SK-N-SH treated with all-trans-retinoic acid at 6 μM for 48 hours (cell line): ENCODE data around the gene FNDC4.

Source experiments
- CSDC2 ChIP-seq: fragments of 250-450 bp; sonication (Bioruptor Pico); IDR thresholded peaks from 2 replicates; pipeline ENCODE4 v1.5.0; 2020; ENCODE audit warnings: mild to moderate bottlenecking, moderate library complexity
- OSR1 ChIP-seq: fragments of 250-450 bp; sonication (Bioruptor Pico); IDR thresholded peaks from 2 replicates; pipeline ENCODE4 v1.8.0; 2022; ENCODE audit warnings: moderate library complexity, mild to moderate bottlenecking, inconsistent platforms
- RARB ChIP-seq: fragments of 250-450 bp; sonication (Bioruptor Pico); IDR thresholded peaks from 2 replicates; pipeline ENCODE4 v1.8.0; 2021; ENCODE audit warnings: mild to moderate bottlenecking, moderate library complexity
- SNAI2 ChIP-seq: fragments of 250-450 bp; sonication (Bioruptor Pico); IDR thresholded peaks from 2 replicates; pipeline ENCODE4 v1.5.0; 2020; ENCODE audit warnings: mild to moderate bottlenecking, moderate library complexity
- ZFP3 ChIP-seq: fragments of 250-450 bp; sonication (Bioruptor Pico); IDR thresholded peaks from 2 replicates; pipeline ENCODE4 v1.5.0; 2020; ENCODE audit warnings: mild to moderate bottlenecking, moderate library complexity
- ZFP30 ChIP-seq: fragments of 450-650 bp; formaldehyde crosslinking; IDR thresholded peaks from 2 replicates; pipeline ENCODE4 v1.5.0; 2022; ENCODE audit warnings: mild to moderate bottlenecking, moderate library complexity
- ZNF70 ChIP-seq: fragments of 450-650 bp; formaldehyde crosslinking; IDR thresholded peaks from 2 replicates; pipeline ENCODE4 v1.5.0; 2020; ENCODE audit warnings: mild to moderate bottlenecking, moderate library complexity
- TF ChIP-seq, protein P1 (sequence below): fragments of 250-450 bp; sonication (Bioruptor Pico); IDR thresholded peaks from 2 replicates; pipeline ENCODE4 v1.8.0; 2021; ENCODE audit warnings: low read depth, mild to moderate bottlenecking, moderate library complexity, borderline replicate concordance
- TF ChIP-seq, protein P2 (sequence below): fragments of 250-450 bp; sonication (Bioruptor Pico); IDR thresholded peaks from 2 replicates; pipeline ENCODE4 v1.5.1; 2021; ENCODE audit warnings: mild to moderate bottlenecking, moderate library complexity
- TF ChIP-seq, protein P3 (sequence below): fragments of 250-450 bp; sonication (Bioruptor Pico); IDR thresholded peaks from 2 replicates; pipeline ENCODE4 v1.5.0; 2020; ENCODE audit warnings: mild to moderate bottlenecking, moderate library complexity

DNA sequence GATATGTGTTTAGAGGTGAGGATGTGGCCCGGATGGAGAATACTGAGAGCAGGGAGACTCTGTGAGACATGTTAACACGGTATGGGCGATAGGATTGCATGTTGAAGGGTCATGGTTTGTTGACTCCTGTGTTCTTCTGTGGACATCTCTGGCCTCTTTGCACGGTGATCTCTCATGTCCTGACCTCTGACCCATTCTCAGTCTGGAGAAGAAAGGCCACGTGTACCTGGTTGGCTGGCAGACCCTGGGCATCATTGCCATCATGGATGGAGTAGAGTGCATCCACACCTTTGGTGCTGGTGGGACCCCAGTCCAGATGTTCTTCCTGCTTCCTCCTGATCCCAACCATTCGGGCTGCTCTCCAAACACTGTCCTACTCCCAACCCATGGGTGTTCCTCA is 11.6 kb upstream of the FNDC4 start:
- TF ChIP-seq, protein P1, sequence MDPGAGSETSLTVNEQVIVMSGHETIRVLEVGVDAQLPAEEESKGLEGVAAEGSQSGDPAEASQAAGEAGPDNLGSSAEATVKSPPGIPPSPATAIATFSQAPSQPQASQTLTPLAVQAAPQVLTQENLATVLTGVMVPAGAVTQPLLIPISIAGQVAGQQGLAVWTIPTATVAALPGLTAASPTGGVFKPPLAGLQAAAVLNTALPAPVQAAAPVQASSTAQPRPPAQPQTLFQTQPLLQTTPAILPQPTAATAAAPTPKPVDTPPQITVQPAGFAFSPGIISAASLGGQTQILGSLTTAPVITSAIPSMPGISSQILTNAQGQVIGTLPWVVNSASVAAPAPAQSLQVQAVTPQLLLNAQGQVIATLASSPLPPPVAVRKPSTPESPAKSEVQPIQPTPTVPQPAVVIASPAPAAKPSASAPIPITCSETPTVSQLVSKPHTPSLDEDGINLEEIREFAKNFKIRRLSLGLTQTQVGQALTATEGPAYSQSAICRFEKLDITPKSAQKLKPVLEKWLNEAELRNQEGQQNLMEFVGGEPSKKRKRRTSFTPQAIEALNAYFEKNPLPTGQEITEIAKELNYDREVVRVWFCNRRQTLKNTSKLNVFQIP (CRISPR knock-in tag), result no peak
- TF ChIP-seq ZFP30 (CRISPR knock-in tag) (no peak), SNAI2 (CRISPR knock-in tag) (no peak), ZFP3 (CRISPR knock-in tag) (no peak), CSDC2 (no peak), RARB (CRISPR knock-in tag) (no peak), OSR1 (CRISPR knock-in tag) (no peak), ZNF70 (CRISPR knock-in tag) (no peak)
- TF ChIP-seq, protein P2, sequence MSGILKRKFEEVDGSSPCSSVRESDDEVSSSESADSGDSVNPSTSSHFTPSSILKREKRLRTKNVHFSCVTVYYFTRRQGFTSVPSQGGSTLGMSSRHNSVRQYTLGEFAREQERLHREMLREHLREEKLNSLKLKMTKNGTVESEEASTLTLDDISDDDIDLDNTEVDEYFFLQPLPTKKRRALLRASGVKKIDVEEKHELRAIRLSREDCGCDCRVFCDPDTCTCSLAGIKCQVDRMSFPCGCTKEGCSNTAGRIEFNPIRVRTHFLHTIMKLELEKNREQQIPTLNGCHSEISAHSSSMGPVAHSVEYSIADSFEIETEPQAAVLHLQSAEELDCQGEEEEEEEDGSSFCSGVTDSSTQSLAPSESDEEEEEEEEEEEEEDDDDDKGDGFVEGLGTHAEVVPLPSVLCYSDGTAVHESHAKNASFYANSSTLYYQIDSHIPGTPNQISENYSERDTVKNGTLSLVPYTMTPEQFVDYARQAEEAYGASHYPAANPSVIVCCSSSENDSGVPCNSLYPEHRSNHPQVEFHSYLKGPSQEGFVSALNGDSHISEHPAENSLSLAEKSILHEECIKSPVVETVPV (CRISPR knock-in tag), result no peak
- TF ChIP-seq, protein P3, sequence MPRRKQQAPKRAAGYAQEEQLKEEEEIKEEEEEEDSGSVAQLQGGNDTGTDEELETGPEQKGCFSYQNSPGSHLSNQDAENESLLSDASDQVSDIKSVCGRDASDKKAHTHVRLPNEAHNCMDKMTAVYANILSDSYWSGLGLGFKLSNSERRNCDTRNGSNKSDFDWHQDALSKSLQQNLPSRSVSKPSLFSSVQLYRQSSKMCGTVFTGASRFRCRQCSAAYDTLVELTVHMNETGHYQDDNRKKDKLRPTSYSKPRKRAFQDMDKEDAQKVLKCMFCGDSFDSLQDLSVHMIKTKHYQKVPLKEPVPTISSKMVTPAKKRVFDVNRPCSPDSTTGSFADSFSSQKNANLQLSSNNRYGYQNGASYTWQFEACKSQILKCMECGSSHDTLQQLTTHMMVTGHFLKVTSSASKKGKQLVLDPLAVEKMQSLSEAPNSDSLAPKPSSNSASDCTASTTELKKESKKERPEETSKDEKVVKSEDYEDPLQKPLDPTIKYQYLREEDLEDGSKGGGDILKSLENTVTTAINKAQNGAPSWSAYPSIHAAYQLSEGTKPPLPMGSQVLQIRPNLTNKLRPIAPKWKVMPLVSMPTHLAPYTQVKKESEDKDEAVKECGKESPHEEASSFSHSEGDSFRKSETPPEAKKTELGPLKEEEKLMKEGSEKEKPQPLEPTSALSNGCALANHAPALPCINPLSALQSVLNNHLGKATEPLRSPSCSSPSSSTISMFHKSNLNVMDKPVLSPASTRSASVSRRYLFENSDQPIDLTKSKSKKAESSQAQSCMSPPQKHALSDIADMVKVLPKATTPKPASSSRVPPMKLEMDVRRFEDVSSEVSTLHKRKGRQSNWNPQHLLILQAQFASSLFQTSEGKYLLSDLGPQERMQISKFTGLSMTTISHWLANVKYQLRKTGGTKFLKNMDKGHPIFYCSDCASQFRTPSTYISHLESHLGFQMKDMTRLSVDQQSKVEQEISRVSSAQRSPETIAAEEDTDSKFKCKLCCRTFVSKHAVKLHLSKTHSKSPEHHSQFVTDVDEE (CRISPR knock-in tag), result no peak
